Endometrial microvascular endothelial cells (primary cell): Measurements from ENCODE around the gene HLA-B. TPM values are rescaled to one million over a fixed set of nuclear protein-coding genes. Genes with fewer than 3 reads are reported as not detected.

Experiments
- in situ Hi-C: cut with HindIII; loops from 2 replicates; pipeline ENCODE4 v1.10.0; 2017; ENCODE audit warnings: low sequenced_read_pairs, low pct_unique_long_range_greater_than_20kb; ENCODE audit errors: inconsistent ontology term
- total RNA-seq: library from RNA; depleted of rRNA; stranded (reverse); fragments of >200 nt; gene quantifications from one replicate; pipeline ENCODE4 v1.2.3, GENCODE V29; 2015; ENCODE audit errors: inconsistent ontology term

The HLA-B gene
- total RNA-seq, 1 donor from 2014 or later = 719 TPM

DNA sequence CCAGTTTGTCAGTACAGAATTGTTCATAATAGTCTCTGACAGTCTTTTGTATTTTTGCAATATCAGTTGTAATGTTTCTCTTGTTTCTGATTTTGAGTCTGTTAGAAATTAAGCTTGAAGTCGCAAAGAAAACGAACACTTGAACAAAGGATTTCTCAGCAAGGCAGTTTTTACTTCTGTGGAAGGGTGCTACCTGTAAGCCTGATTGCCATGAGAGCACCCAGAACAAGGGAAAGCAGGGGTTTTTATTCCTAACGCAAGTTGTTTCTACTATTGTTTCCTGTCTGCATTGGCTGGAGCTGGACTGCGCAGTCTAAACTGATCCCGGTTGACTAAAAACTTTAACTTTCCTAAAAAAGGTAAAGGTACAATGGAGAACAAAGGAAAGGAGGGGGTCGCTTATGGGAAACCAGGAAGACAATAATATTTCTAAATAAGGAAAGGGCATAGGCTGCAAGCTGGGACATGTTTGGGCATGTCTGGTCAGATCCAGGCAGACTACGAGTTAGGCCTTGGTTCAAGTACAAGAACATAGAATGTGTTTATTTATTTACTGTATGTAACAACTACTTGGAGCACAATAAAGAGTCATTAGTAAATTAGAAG is 28.5 kb downstream of the HLA-B start:
- in situ Hi-C loops = loop anchor here (25.0 kb wide), 1 partner anchor 91 kb away; no protein-coding TSS in a partner anchor

DNA sequence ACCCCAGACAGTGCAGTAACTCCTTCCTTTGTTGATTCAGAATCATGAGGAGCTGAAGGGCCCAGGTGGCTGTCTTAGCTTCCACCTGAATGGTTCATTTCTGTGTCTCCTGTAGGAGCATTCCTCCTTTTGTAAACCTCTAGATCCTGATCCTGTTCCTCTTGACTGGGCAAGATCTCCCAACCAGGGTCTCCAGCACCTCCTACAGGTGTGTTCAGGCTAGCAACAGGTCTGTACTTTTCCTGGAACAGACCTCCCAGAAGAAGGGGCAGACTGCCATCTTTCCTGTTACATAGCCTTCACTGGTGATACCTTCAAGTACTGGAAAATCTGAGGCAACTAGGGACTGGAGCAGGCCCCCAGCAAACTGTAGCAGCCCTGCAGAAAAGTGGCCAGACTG is 35.2 kb downstream of the HLA-B start:
- in situ Hi-C loops = no loop called here

DNA sequence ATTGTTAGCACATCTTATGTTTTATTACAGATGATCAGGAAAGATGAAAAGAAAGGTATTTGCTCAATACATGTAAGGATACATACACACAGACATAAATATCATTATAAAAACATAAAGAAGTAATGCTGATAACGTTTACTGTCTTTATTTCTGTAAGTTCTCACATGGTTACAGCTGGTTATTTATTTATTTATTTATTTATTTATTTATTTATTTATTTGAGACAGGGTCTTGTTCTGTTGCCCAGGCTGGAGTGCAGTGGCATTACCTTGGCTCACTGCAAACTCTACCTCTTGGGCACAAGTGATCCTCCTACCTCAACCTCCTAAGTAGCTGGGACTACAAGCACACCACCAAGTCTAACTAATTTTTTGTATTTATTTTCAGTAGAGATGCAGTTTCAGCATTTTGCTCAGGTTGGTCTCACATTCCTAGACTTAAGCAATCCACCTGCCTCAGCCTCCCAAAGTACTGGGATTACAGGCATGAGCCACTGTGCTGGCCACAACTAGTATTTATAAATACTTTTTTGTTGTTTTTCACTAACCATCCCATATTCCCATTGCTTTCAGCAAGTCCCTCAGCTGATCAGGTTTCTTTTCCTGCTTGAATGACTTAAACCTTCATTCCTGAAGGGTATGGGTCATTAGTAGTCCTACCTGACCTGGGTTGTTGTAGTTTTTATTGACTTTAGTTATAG is 35.8 kb downstream of the HLA-B start:
- in situ Hi-C loops = no loop called here

DNA sequence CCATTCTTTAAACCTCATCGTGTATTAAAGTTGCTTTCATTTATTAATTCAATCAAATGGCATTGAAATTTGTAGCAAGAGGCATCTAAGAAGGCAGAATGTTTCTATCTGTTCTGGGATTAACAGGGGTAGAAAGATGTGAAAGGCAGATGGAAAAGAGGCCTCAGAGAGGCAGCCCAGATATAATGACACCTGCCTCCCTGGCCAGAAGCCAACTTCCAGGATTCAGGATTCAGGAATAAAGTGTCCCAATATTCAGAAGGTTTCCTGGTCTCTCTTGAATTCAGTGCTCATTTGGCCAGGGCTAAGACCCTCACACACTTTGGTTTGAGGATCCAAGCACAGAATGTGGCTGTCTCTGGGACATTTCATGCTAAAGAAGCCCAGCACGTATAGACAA is 39.9 kb downstream of the HLA-B start:
- in situ Hi-C loops = no loop called here

DNA sequence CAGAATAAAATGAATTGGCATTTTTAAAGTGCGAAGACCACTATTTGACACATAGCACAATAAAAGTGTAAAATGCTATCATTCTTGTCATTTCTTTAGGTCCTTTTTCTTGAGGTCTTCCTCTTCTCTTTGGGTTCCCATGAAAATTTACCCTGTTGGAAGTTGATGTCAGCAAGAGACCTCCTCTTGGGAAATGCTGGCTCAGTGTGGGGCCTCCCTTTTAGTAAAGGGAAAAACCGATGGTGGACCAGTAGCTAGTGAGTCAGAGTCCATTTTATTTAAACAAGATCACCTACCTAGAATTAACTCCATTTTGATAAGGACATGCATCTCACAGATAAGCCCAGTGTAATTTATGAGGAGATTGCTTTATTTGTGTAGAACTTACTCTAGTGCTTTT is 47.3 kb downstream of the HLA-B start:
- in situ Hi-C loops = no loop called here

DNA sequence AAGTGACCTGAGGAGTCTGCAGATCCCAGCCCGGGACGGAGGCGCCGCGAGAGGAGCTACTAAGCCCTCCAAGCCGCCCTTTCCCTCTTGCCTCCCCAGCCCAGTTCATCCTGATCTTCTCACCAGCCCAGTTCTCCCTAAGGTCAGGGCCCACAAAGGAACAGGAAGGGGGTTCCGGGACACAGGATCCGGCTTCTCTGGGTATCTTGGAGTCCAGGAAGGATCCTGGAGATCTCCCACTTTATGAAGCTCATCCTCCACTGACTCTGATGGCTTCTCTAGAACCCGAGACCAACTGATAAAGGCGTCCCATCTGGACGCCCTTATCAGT is 48.2 kb downstream of the HLA-B start:
- in situ Hi-C loops = no loop called here

DNA sequence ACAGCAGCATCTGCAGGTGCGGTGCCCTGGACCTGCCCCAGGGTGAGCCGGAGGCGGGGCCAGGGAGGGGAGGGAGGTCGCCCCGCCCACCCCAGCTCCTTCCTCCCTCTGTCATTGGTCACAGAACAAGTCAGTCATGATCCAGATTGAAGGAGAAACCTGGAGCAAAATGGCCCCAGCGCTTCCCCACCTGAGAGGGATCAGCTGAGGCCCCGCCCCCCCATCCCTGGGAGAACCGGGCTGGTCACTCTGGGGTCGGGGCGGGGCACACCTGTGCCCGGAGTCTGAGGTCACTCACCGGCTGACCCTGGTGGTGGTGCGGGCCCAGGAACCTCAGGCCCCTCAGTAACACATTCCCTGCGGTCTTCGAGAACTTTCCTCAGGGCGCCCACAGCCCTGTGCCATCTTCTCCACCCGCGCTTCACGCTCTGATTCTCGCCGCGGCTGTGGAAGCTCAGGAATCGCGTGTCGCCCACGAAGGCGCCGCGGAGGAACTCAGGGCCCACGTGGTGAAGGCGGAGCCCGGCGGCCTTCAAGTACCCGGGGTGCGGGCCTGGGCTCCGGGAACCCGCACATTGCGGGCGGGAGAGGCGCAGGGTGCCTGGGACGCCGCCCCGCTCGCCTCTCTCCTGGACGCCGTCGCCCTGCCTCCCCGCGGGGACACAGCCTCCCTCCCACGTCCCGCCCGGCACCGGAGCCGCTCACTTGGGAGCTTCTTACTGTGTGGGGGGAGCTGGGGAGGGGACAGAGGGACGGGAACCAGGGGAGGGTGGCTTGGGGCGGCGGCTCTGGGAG is 48.7 kb downstream of the HLA-B start:
- in situ Hi-C loops = no loop called here

DNA sequence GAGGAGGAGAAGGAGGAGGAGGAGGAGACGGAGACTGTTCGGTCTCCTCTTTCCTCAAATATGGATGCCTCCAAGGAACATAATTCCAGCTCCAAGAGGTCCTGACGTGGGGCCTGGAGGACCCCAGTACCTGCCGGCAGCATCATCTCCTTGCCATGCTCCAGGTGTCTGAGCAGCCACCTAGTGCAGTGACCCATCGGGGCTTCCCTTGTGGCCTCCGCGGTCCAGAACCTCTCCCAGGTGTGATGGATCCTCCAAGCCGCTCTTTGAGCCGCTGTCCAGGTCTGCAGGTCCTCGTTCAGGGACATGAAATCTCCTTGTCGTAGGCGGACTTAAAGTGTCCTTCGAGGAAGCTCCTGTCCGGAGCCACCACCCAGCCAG is 49.3 kb downstream of the HLA-B start:
- in situ Hi-C loops = no loop called here

DNA sequence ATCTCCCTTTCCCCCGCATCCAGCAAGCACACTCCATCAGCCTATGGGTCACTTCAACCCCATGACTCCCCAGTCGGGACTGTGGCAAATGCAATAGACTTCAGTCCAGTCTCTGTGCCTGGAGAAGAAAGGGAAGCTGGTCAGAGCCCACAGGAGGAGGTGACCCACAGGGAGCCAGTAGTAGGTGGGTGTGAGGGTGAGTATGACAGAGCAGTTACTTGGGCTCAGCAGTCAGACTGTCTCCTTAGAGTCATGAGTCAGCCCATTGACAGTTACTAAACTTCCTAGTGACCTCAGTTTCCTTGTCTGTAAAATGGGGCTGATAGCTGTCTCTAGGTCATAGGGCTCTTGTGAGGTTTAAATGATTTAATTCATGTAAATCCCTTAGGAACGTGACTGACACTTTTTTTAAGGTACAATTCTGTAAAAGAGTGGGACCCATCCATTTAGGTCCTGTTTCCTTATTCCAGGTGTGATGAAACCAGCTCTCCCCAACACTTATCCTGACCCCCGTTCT is 51.2 kb downstream of the HLA-B start:
- in situ Hi-C loops = no loop called here

DNA sequence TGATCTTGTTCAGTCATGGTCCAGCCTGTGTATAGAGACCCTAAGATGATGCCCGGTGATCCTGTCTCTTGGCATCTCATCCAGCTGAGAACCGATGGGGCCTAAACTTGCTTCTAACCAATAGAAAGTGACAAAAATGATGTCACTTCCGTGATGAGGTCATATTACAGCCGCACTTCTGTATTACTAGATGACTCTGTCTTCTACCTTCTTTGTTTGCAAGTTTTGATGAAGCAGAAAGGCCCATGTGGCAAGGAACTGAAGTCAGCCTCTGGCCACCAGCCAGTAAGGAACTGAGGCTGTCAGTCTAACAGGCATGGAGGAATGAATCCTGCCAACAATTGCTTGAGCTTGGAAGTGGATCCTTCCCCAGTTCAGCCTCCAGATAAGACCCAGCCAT is 52.3 kb downstream of the HLA-B start:
- in situ Hi-C loops = no loop called here

Other genes with a start within 250 kb of the HLA-B start
- not detected for gene C6orf15, start 244.6 kb downstream of the HLA-B start, total RNA-seq
- gene PSORS1C1, start 242.4 kb downstream of the HLA-B start, total RNA-seq = 0.46 TPM
- not detected for gene CDSN, start 236.7 kb downstream of the HLA-B start, total RNA-seq
- gene PSORS1C2, start 218.1 kb downstream of the HLA-B start, total RNA-seq = not detected
- gene CCHCR1, start 199.4 kb downstream of the HLA-B start, total RNA-seq = 30.2 TPM
- 53.7 TPM for gene TCF19, start 198.6 kb downstream of the HLA-B start, total RNA-seq
- 6.4 TPM for gene POU5F1, start 186.5 kb downstream of the HLA-B start, total RNA-seq
- gene HLA-C, start 85.1 kb downstream of the HLA-B start, total RNA-seq = 719 TPM
- 68.9 TPM for gene MICA, start 46.4 kb upstream of the HLA-B start, total RNA-seq
- 26.1 TPM for gene MICB, start 141.0 kb upstream of the HLA-B start, total RNA-seq
- gene MCCD1, start 171.8 kb upstream of the HLA-B start, total RNA-seq = not detected
- gene DDX39B, start 184.8 kb upstream of the HLA-B start, total RNA-seq = 465 TPM
- not detected for gene ATP6V1G2, start 189.4 kb upstream of the HLA-B start, total RNA-seq
- 13.1 TPM for gene NFKBIL1, start 190.4 kb upstream of the HLA-B start, total RNA-seq
- gene LTA, start 215.1 kb upstream of the HLA-B start, total RNA-seq = not detected
- not detected for gene TNF, start 218.4 kb upstream of the HLA-B start, total RNA-seq
- not detected for gene LTB, start 225.2 kb upstream of the HLA-B start, total RNA-seq
- not detected for gene LST1, start 229.1 kb upstream of the HLA-B start, total RNA-seq
- not detected for gene NCR3, start 235.8 kb upstream of the HLA-B start, total RNA-seq